ENCODE measurements around the gene LRCOL1.

The LRCOL1 gene

DNA sequence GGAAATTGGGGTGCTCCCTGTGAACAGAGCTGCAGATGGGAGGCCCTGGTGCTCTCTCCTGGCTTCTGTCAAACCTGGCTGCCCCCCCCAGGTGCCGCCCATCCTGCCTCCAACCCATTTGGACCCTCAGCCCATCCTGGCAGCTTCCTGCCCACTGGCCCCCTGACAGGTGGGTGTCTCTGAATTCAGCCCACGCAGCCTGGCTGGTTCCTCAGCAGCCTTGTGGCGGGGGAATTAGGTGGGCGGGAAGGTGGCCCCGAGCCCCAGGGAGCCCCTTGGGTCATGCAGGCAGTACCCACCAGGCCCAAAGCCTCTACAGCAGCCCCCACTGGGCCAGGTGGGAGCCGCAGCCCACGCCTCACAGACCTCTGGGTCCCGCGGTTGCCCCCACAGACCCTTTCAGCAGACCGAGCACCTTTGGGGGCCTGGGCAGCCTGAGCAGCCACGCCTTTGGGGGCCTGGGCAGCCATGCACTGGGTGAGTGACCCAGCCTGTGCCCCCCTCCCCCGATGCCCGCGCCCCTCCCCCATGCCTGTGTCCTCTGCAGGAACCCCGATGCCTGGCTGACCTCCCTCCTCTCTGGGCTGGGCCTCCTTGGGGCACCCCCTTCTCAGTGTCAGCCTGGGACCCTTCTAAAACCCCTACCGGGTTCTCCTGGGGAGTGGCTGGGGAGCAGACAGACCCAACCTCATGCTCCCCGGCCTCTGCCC, 28.9 kb downstream of the LRCOL1 start:
- DNase-seq, result no peak

- DNase-seq, result no peak
These were observed 29.6 kb downstream of the LRCOL1 start for GRCh38 chr12:132580701-132581292.

GRCh38 chr12:132579744-132580143, 30.6 kb downstream of the LRCOL1 start:
- no peak for DNase-seq

DNA sequence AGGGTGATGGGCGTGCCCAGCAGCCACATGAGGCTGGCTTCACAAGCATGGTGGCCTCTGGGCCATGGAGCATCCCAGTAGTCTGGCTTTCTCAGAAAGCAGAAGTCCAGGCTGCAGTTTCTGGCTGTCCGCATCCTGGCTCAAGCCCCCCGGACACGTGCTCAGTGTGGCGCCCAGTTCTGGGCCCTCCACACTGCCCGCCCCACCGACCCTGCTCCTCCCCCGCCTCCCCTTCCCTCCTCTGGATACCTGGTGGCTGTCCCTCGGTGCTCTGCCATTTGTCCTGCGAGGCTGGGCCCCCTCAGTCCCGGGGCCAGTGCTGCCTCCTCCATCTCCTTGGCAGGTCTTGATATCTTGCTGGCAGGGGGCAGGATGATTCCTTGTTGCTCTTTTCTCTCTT, 31.6 kb downstream of the LRCOL1 start:
- no peak for DNase-seq

- DNase-seq, result no peak
These were observed 32.3 kb downstream of the LRCOL1 start for GRCh38 chr12:132578118-132578517.

GRCh38 chr12:132577191-132577920, 33.0 kb downstream of the LRCOL1 start:
- DNase-seq, result no peak

- no peak for DNase-seq
These were observed 33.7 kb downstream of the LRCOL1 start for GRCh38 chr12:132576701-132577100.

- no peak for DNase-seq
These were observed 34.7 kb downstream of the LRCOL1 start for GRCh38 chr12:132575661-132576060.

DNA sequence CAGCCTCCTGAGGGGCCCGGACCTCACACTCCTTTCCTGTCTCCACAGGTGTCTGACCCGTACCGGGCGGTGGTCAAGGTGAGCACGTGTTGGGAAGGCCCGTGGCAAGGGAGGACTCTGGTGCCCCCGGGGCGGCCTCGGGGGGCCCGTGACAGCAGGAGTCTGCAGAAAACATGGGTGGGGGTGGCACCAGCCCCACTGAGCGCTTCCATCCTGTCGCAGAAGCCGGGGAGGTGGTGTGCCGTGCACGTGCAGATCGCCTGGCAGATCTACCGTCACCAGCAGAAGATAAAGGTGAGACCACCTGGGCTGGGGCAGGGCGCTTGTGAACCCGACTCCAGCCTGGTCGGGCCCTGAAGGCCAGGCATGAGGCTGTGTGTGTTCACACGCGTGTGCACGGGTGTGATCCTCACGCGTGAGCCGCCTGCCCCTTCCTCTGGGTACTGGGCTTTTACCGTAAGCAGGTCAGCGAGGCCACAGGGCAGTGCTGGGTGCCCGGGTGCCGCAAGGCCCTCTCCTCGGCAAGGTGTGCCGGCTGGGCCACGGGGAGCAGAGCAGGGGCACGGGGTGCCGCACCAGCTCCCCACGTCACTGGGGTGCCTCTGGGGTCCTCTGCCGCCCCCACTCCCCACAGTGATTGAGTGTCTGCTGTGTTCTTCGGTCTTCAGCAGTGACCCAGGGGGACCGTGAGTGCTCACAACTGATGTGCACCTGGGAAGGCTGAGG, 35.9 kb downstream of the LRCOL1 start:
- DNase-seq, result no peak

DNA sequence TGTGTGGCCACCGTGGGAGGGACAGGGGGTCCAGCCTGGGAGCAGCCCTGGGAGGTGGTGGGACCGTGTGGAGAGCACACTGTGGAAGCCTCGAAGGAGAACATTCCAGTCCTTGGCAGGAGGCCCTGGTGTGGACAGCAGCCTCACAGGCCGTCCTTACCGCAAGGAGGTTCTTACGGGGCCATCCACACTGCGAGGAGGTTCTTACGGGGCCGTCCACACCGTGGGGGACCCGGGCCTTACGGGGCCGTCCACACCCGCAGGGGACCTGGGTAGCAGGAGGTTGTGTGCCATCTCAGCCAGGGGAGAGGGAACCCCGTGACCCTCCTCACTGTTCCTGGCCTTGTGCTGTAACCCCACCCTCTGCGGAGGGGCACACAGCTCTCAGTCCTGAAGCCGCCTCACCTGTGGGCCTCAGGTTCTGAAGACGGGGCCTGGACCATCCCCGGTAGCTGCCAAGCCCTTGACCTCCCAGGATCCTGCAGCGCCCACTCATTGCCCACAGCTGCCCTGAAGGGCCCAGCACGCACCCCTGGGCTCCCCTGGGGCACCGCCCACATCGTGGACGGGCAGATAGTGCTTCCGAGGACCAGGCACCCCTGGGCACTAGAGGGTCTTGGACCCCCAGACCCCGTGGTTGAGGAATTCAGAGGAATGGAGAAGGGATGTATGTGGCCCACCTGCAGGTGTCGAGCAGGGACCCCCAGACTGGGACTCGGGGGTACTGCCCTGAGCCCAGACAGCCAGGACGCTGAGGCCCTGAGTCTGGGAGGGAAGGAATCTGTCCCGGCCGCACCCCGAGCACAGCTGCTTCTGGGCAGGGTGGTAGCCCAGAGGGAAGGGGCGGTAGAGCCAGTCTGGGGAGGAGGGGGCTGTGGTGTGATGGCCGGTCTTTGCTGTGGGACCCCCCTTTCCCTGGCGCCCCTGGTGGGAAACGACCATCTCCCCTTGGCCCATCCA, 37.3 kb downstream of the LRCOL1 start:
- no peak for DNase-seq

DNA sequence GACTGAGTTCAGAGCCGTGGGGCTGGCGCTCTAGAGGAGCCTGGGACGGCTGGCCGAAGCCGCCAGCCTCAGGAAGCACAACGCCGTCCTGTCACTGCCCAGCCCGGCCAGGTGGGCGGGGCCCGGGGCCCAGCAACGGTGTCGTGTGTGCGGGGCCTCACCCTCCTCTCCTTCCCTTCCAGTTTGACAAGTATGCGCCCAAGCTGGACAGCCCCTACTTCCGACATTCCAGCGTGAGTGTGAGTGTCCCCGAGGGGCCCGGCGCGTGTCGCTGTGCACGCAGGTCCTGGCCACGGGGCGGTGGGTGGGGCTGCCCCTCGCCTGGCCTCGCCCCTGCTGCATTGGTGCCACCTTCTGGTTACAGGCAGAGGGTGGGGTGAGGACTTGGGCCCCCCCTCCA, 38.3 kb downstream of the LRCOL1 start:
- DNase-seq, result no peak

GRCh38 chr12:132571598-132571997, 38.8 kb downstream of the LRCOL1 start:
- no peak for DNase-seq

DNA sequence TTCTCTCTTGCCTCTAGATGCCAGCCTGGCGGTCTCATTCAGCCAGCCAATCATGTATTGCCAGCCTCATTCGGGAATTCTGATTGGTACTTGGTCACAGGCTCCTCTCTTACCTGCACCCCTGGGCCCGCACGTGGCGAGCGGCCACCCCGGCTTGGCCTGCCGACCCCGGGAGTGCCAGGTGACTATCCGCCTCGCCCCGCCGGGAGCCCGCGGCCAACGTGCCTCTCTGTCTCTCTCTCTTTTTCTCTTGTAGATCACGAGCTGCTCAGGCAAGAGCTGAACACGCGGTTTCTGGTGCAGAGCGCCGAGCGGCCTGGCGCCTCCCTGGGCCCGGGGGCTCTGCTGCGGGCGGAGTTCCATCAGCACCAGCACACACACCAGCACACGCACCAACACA, 39.3 kb downstream of the LRCOL1 start:
- DNase-seq, result no peak

DNA sequence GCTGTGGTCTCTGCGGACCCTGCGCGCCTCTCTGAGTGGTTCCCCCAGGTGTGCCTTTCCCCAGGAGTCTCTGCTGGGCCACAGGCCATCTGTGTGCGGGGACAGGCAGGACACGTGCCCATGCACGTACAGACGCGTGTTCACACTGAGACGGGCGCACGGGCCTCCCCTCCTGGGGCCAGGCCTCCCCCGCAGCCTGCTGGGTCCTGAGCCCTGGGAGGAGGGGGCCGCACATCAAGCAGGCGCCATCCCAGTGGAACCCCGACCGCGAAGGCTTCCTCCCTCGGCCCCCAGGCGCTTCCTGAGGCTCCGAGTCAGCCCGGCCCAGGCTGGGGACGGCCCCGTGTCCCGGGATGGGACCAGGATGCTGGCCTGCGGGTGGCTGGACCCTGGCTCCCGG, 39.7 kb downstream of the LRCOL1 start:
- no peak for DNase-seq

- no peak for DNase-seq
These were observed 40.4 kb downstream of the LRCOL1 start for GRCh38 chr12:132569856-132570480.

DNA sequence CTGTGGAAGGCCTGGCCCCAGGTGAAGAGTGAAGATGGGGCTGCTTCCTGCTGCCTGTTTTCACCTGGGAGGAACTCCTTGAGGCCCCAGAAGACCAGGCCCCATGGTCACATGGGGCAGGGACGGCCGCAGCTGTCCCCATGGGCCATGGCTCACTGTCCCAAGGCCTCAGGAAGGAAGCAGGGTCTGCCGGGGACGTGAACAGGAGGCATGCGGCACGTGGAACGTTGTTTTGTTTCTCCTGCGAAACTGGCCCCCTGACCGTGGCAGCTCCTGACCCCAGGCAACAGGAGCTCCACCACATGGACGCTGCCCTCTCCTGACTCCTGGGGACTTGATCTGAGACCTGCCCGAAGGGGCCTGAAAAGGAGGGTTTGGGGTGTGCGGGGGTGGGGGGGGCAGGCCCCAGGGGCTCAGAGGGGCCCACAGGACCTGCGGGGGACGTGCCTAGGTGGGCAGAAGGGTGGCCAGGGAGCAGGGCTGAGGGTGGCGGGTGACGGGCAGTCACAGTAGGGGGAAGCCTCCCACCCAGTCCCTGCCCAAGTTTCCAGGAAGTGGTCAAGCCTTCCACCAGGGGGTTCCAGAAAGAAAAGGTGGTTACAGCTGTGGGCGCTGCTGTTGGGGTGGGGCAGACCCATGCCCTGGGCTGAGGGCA, 41.4 kb downstream of the LRCOL1 start:
- DNase-seq, result no peak

DNA sequence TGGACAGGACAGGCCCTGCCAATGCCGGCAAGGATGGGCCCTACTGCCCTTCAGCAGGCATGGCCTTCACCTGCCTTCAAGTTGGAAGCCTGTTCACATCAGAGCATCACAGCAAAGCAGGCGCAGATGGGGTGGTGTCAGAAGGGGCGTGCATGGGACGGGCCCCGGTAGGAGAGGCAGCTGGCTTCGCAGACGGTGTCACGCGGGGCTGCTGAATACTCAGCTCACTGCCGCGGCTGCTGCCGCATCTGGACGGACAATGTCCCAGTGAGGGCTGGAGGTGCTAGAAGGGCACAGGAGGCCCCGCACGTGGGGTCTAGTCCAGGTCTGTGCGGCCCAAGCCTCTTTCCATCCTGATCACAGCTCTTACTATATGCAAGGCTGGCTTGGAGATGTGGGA, 42.1 kb downstream of the LRCOL1 start:
- DNase-seq, result no peak

- no peak for DNase-seq
These were observed 43.8 kb downstream of the LRCOL1 start for GRCh38 chr12:132566516-132567131.

DNA sequence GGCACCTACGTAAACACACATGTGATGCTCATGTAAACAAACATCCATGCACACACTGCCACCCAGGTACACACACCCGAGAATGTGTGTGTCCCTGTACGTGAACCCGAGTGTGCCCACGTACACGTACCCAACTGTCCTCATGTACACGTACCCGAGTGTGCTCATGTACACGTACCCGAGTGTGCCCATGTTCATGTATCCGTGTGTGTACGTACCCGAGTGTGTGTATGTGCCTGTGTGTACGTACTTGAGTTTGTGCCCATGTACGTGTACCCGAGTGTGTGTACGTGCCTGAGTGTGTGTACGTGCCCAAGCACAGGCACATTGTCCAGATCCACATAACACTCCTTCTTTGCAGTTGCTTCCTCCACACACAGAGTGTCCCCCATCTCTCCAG, 45.0 kb downstream of the LRCOL1 start:
- DNase-seq, result no peak

GRCh38 chr12:132563911-132564310, 46.5 kb downstream of the LRCOL1 start:
- DNase-seq, result no peak

DNA sequence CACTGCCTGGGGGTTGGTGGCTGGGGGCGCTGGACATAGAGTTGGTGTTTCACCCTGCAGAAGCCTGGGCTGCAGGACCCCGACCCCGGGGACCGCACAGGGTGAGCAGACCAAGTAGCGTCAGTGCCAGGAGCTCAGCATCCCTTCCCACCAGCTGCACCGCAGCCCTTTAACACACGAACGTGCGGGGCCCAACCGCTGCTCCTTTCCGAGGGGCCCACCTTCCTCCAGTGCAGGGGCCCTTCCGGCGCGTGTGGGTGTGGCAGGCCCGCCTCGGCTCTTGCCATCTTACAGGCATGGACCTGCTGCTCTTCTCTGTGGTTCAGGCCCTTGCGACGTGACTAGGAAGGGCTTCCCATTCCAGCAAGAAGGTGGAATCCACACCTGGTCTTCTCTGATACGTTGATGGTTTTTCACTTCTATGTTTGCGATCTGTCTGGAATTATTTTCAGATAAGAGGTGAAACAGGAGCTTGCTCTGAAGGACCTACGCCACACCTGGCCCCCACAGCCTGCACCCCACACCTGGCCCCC, 47.8 kb downstream of the LRCOL1 start:
- no peak for DNase-seq
